ENCODE data around the gene RASEF.

GRCh38 chr9:83039303-83039702 lies 23.6 kb downstream of the RASEF start:
- TF ChIP-seq, protein P1, sequence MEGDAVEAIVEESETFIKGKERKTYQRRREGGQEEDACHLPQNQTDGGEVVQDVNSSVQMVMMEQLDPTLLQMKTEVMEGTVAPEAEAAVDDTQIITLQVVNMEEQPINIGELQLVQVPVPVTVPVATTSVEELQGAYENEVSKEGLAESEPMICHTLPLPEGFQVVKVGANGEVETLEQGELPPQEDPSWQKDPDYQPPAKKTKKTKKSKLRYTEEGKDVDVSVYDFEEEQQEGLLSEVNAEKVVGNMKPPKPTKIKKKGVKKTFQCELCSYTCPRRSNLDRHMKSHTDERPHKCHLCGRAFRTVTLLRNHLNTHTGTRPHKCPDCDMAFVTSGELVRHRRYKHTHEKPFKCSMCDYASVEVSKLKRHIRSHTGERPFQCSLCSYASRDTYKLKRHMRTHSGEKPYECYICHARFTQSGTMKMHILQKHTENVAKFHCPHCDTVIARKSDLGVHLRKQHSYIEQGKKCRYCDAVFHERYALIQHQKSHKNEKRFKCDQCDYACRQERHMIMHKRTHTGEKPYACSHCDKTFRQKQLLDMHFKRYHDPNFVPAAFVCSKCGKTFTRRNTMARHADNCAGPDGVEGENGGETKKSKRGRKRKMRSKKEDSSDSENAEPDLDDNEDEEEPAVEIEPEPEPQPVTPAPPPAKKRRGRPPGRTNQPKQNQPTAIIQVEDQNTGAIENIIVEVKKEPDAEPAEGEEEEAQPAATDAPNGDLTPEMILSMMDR (conservative IDR thresholded peaks at IDR 0.05; ENCODE audit: low read depth, low read length) = no peak
- TF ChIP-seq POLR2A (IDR thresholded peaks at IDR 0.05; ENCODE audit: low read depth, low read length) = no peak
- TF ChIP-seq USF2 (IDR thresholded peaks at IDR 0.05; ENCODE audit: low read depth, low read length) = no peak
